SK-N-MC (cell line): ENCODE measurements around the gene RCCD1.

ENCODE experiments used
- DNase-seq: peaks from one replicate; pipeline ENCODE4 v3.0.0-alpha.2; 2011; ENCODE audit warnings: low read depth, low spot score
- H3K27ac ChIP-seq: fragments of 200-600 bp; sonication (generic); 2 replicates; pipeline ENCODE4 v1.5.1; 2016; ENCODE audit warnings: mixed run types
- H3K36me3 ChIP-seq: fragments of 200-600 bp; sonication (generic); 2 replicates; pipeline ENCODE4 v1.6.1; 2017; ENCODE audit warnings: antibody characterized with exemption, low read length, mixed read lengths; ENCODE audit not compliant: insufficient read depth
- H3K4me3 ChIP-seq: fragments of 200-600 bp; sonication (generic); 2 replicates; pipeline ENCODE4 v1.5.1; 2016
- H3K9ac ChIP-seq: fragments of 200-600 bp; sonication (generic); 2 replicates; pipeline ENCODE4 v1.8.0; 2017; ENCODE audit warnings: mixed run types, mixed read lengths; ENCODE audit not compliant: insufficient read length
- H3K9me3 ChIP-seq: fragments of 200-600 bp; sonication (generic); 2 replicates; pipeline ENCODE4 v1.6.1; 2017; ENCODE audit warnings: low read depth, mild to moderate bottlenecking, antibody characterized with exemption, low read length, moderate library complexity, mixed read lengths
- EZH2 ChIP-seq: fragments of 200-600 bp; sonication (generic); IDR thresholded peaks from one replicate; pipeline ENCODE4 v1.6.1; 2017; ENCODE audit warnings: antibody characterized with exemption
- FOXP2 ChIP-seq: optimal IDR thresholded peaks from 2 replicates; pipeline ENCODE3; 2011; ENCODE audit warnings: mild to moderate bottlenecking, moderate library complexity; ENCODE audit not compliant: insufficient read depth; ENCODE audit errors: extremely low read length, control extremely low read depth
- POLR2AphosphoS5 ChIP-seq: IDR thresholded peaks from 2 replicates; pipeline ENCODE4 v1.6.1; 2012; ENCODE audit warnings: mild to moderate bottlenecking, low read depth, low read length, borderline replicate concordance

RCCD1 gene

DNA sequence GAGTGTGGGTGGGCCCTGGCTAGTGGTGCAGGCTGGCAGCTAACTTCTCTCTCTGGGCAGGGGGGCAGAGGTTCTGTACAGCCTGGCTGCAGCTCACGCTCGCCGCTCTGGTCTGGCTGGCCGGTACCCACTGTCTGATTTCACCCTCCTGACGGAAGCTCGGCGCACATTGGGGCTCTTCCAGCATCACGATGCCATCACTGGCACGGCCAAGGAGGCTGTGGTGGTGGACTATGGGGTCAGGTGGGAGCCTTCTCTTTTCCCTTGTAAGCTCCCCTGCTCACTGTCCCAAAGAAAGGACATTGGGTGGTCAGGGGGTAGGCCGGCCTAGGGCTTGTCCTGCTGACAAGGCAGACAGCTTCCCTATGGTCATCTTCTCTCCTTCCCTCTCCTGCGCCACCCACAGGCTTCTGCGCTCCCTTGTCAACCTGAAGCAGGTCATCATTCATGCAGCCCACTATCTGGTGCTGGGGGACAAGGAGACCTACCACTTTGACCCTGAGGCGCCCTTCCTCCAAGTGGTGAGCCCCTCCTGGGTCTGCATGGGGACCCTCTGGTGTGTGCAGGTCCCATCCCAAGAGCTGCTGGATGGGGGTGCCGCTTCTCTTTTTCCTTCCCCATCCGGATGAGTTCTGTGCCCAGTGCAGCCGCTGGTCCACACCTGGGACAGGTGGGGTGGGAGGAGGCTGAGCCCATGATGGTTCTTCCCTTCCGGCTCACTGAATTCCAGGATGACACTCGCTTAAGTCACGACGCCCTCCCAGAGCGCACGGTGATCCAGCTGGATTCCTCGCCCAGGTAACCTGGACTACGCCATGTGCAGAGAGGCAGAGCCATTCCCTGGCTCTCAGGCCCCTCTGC lies 44.0 kb upstream of the RCCD1 start:
- no peaks in the 10 kb centered on the region for H3K9me3 ChIP-seq
- TF ChIP-seq EZH2 (no peak), POLR2AphosphoS5 (no peak), FOXP2 (no peak)
- H3K27ac ChIP-seq: no peak overlapping the region
- no peak for DNase-seq
- no peak overlapping the region for H3K9ac ChIP-seq
- H3K36me3 ChIP-seq: peaks cover 74% of the 10 kb centered on the region
- H3K4me3 ChIP-seq: no peak overlapping the region

DNA sequence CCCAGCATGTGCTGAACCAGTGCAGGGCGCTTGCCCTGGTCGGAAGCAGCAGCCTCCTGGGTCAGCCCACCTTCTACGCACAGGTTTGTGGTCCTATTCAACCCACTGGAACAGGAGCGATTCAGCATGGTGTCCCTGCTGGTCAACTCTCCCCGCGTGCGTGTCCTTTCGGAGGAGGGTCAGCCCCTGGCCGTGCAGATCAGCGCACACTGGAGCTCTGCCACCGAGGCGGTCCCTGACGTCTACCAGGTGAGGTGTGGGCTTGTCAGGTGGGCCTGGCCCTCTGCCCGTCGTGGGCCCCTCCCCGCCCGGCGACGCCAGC lies 43.4 kb upstream of the RCCD1 start:
- H3K27ac ChIP-seq: no peak overlapping the region
- no peak overlapping the region for H3K4me3 ChIP-seq
- no peak for DNase-seq
- no peaks in the 10 kb centered on the region for H3K9me3 ChIP-seq
- no peak overlapping the region for H3K9ac ChIP-seq
- H3K36me3 ChIP-seq: peaks cover 73% of the 10 kb centered on the region
- no peak for TF ChIP-seq FOXP2
- no peak for TF ChIP-seq EZH2
- no peak for TF ChIP-seq POLR2AphosphoS5

DNA sequence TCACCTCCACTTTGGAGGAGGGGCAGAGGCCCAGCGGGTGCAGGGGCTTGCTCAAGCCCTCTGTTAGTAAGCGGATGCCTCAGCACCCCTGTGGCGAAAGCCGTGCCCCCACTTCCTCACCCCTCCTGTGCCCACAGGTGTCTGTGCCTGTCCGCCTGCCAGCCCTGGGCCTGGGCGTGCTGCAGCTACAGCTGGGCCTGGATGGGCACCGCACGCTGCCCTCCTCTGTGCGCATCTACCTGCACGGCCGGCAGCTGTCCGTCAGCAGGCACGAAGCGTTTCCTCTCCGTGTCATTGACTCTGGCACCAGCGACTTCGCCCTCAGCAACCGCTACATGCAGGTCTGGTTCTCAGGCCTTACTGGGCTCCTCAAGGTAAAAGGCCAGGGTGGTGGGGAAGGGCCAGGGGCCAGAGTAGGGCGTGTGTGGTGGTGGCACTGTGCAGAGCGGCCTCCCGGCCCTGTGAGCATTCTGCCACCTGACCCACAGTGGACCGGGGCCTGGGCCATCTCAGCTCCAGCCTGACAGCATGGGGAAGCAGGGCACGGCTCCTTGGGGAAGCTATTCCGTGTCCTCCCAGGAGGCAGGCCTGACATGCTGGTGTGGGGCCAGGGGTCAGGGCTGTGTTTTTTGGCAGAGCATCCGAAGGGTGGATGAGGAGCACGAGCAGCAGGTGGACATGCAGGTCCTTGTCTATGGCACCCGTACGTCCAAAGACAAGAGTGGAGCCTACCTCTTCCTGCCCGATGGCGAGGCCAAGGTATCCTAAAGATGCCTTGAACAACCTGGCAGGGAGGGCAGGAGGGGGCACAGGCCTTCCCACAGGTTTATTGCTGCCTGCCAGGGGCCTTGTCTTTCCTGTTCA lies 42.5 kb upstream of the RCCD1 start:
- Histone ChIP-seq H3K27ac (no peak overlapping the region), H3K36me3 (peaks cover 73% of the 10 kb centered on the region; the same call in 1 of the 2 replicates), H3K4me3 (no peak overlapping the region), H3K9me3 (no peaks in the 10 kb centered on the region), H3K9ac (no peak overlapping the region)
- no peak for DNase-seq
- no peak for TF ChIP-seq FOXP2
- TF ChIP-seq EZH2: no peak
- no peak for TF ChIP-seq POLR2AphosphoS5

DNA sequence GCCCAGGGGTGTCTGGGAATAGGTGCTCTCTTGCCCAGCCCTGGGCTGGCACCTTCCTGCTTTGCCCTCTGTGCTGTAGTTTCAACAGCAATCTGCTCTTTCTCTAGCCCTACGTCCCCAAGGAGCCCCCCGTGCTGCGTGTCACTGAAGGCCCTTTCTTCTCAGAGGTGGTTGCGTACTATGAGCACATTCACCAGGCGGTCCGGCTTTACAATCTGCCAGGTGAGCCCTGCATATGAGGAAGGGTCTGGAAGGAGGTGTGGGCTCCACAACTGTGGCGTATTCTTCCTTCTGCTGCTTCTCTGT lies 42.0 kb upstream of the RCCD1 start:
- TF ChIP-seq EZH2 (no peak), POLR2AphosphoS5 (no peak), FOXP2 (no peak)
- no peak for DNase-seq
- Histone ChIP-seq H3K9ac (no peak overlapping the region), H3K27ac (no peak overlapping the region), H3K36me3 (peaks cover 72% of the 10 kb centered on the region; the same call in 1 of the 2 replicates), H3K9me3 (no peaks in the 10 kb centered on the region), H3K4me3 (no peak overlapping the region)

DNA sequence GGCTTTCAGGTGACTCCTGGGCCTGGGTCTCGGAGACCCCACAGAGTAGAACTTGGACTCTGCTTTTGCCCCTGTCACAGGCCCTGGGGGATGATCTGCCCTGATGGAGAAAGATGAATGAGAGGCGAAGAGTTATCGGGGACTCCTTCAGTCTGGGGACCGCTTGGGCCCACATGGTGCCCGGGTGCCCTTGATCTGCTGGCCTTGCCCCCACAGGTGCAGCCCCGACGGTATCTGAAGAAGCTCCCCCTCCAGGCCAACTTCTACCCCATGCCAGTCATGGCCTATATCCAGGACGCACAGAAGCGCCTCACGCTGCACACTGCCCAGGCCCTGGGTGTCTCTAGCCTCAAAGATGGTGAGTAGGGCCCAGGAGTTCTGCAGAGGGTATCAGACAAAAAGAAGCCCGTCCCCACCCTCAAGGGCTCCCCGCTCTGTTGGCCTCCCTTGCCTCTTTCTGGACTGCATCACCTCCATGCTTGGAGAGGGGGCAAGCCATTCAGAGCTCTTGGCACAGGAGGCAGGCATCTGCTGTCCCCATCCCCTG lies 41.2 kb upstream of the RCCD1 start:
- DNase-seq: no peak
- Histone ChIP-seq H3K4me3 (no peak overlapping the region), H3K27ac (no peak overlapping the region), H3K9me3 (no peaks in the 10 kb centered on the region), H3K36me3 (peaks cover 76% of the 10 kb centered on the region; the same call in 1 of the 2 replicates), H3K9ac (no peak overlapping the region)
- no peak for TF ChIP-seq POLR2AphosphoS5
- no peak for TF ChIP-seq EZH2
- TF ChIP-seq FOXP2: no peak

DNA sequence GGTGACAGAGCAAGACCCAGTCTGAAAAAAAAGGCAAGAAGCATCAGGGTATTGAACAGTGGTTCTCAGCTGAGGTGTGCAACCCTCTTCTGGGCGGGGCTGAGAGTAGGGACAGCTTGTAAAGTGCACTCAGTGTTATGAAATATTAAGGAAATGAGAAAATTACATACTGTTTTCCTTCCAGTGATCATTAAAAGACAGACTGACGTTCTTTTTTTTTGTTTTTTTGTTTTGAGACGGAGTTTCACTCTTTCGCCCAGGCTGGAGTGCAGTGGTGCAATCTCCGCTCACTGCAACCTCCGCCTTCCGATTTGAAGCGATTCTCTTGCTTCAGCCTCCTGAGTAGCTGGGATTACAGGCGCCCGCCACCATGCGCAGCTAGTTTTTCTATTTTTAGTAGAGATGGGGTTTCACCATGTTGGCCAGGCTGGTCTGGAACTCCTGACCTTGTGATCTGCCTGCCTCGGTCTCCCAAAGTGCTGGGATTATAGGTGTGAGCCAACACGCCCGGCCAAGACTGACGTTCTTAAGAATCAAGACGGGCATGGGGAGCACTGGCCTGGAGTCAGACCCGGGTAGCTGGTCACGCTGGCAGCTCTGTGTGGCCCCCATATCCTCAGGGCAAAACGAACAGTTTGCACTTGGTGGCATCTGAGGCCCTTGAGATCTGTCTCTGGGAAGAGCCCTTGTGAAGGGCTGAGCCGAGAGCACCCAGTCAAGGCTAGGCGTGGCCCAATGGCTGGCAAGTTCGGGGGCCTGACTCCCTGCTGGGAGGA lies 40.2 kb upstream of the RCCD1 start:
- Histone ChIP-seq H3K4me3 (no peak overlapping the region), H3K9me3 (no peaks in the 10 kb centered on the region), H3K27ac (no peak overlapping the region), H3K9ac (no peak overlapping the region), H3K36me3 (peaks cover 77% of the 10 kb centered on the region; the same call in 1 of the 2 replicates)
- TF ChIP-seq FOXP2 (no peak), EZH2 (no peak), POLR2AphosphoS5 (no peak)
- no peak for DNase-seq

DNA sequence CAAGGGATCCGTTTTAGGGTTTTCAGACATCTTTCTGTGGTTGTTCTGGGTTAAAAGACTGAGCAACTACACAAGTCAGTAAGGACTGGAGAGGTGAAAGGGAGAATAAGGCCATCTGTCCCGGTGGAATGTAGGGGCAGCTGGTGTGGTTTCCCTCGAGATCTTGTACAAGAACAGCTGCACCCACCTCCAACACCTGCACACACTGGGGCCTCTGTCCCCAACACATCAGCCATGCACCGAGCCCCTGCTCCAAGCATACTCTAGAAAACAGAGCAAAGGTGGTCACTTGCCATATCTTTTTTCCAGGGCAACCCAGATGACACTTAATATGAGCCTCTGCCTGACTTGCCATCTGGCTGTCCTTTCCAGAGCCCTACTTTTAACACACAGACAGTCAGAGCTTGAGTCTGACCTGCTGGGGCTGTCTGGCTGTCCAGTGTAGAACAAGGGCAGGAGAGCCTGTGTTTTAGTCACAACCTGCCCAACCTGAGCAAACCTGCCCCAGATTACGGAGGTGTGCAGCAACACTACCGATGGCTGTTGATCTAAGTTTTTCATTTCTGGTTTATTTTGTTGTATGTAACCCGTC lies 39.4 kb upstream of the RCCD1 start:
- DNase-seq: no peak
- no peaks in the 10 kb centered on the region for H3K9me3 ChIP-seq
- H3K36me3 ChIP-seq: peaks cover 85% of the 10 kb centered on the region; the same call in 1 of the 2 replicates
- TF ChIP-seq EZH2: no peak
- no peak for TF ChIP-seq FOXP2
- no peak for TF ChIP-seq POLR2AphosphoS5
- no peak overlapping the region for H3K4me3 ChIP-seq
- H3K9ac ChIP-seq: no peak overlapping the region
- no peak overlapping the region for H3K27ac ChIP-seq
